HG03280 (cell line): Measurements from ENCODE around the gene SYNE2.

ENCODE experiments used
- ATAC-seq: cut with Tn5 transposase; IDR thresholded peaks from one replicate; pipeline ENCODE4 v1.9.1; 2021; ENCODE audit warnings: mild to moderate bottlenecking, moderate library complexity; ENCODE audit not compliant: unreplicated experiment

The SYNE2 gene

GRCh38 chr14:63952933-63953437 lies 100.2 kb downstream of the SYNE2 start:
- no peak for ATAC-seq

- no peak for ATAC-seq
These were observed 103.5 kb downstream of the SYNE2 start for GRCh38 chr14:63956326-63956725.

GRCh38 chr14:63960926-63961567 lies 108.2 kb downstream of the SYNE2 start:
- ATAC-seq = no peak

GRCh38 chr14:63962906-63963305 lies 110.1 kb downstream of the SYNE2 start:
- ATAC-seq = no peak

- no peak for ATAC-seq
These were observed 110.6 kb downstream of the SYNE2 start for GRCh38 chr14:63963439-63963838.

- no peak for ATAC-seq
These were observed 111.3 kb downstream of the SYNE2 start for GRCh38 chr14:63964113-63964512.

GRCh38 chr14:63966407-63966806 lies 113.6 kb downstream of the SYNE2 start:
- no peak for ATAC-seq

- ATAC-seq = no peak
These were observed 119.6 kb downstream of the SYNE2 start for GRCh38 chr14:63972323-63972932.

- no peak for ATAC-seq
These were observed 121.4 kb downstream of the SYNE2 start for GRCh38 chr14:63974176-63974575.

- no peak for ATAC-seq
These were observed 128.8 kb downstream of the SYNE2 start for GRCh38 chr14:63981569-63981968.

GRCh38 chr14:63982156-63982555 lies 129.4 kb downstream of the SYNE2 start:
- no peak for ATAC-seq

GRCh38 chr14:63982629-63983028 lies 129.8 kb downstream of the SYNE2 start:
- no peak for ATAC-seq

- ATAC-seq = no peak
These were observed 134.2 kb downstream of the SYNE2 start for GRCh38 chr14:63986789-63987533.

- no peak for ATAC-seq
These were observed 135.8 kb downstream of the SYNE2 start for GRCh38 chr14:63988579-63988978.

- ATAC-seq = no peak
These were observed 139.0 kb downstream of the SYNE2 start for GRCh38 chr14:63991833-63992232.

- ATAC-seq = no peak
These were observed 140.1 kb downstream of the SYNE2 start for GRCh38 chr14:63992858-63993257.

- ATAC-seq = no peak
These were observed 141.2 kb downstream of the SYNE2 start for GRCh38 chr14:63993992-63994391.

- ATAC-seq = no peak
These were observed 142.5 kb downstream of the SYNE2 start for GRCh38 chr14:63995285-63995684.

GRCh38 chr14:63996016-63996415 lies 143.2 kb downstream of the SYNE2 start:
- no peak for ATAC-seq

- ATAC-seq = no peak
These were observed 143.9 kb downstream of the SYNE2 start for GRCh38 chr14:63996625-63997220.

- ATAC-seq = no peak
These were observed 147.9 kb downstream of the SYNE2 start for GRCh38 chr14:64000749-64001148.

GRCh38 chr14:64005822-64006221 lies 153.0 kb downstream of the SYNE2 start:
- no peak for ATAC-seq
